Measurements from ENCODE around the gene TMEM184B.

DNA sequence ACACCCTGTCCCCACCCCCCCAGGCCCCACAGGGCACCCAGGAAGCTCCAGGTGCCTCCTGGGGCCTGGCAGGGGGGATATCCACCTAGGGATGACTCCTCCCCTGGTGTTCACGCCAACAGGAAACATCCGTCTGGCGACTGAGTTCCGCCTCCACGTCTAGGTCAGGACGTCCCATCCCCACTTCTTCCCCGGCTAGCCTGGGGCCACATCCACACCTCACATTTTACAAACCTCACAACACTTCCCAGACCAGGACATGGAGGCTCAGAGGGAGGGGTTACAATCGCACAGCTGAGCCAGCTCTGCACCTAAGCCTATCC is 50.1 kb downstream of the TMEM184B start:
- TF ChIP-seq, protein P1, sequence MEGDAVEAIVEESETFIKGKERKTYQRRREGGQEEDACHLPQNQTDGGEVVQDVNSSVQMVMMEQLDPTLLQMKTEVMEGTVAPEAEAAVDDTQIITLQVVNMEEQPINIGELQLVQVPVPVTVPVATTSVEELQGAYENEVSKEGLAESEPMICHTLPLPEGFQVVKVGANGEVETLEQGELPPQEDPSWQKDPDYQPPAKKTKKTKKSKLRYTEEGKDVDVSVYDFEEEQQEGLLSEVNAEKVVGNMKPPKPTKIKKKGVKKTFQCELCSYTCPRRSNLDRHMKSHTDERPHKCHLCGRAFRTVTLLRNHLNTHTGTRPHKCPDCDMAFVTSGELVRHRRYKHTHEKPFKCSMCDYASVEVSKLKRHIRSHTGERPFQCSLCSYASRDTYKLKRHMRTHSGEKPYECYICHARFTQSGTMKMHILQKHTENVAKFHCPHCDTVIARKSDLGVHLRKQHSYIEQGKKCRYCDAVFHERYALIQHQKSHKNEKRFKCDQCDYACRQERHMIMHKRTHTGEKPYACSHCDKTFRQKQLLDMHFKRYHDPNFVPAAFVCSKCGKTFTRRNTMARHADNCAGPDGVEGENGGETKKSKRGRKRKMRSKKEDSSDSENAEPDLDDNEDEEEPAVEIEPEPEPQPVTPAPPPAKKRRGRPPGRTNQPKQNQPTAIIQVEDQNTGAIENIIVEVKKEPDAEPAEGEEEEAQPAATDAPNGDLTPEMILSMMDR (IDR thresholded peaks at IDR 0.05) = no peak
- no peak for TF ChIP-seq POLR2A (IDR thresholded peaks at IDR 0.05)
